ENCODE results near the gene PSMD5. TPM values are rescaled to one million over a fixed set of nuclear protein-coding genes. Genes with fewer than 3 reads are reported as not detected.

The PSMD5 gene
- total RNA-seq, 4 donors from 2014 or later, result 30.7 to 57.5 (median 36.2) TPM

DNA sequence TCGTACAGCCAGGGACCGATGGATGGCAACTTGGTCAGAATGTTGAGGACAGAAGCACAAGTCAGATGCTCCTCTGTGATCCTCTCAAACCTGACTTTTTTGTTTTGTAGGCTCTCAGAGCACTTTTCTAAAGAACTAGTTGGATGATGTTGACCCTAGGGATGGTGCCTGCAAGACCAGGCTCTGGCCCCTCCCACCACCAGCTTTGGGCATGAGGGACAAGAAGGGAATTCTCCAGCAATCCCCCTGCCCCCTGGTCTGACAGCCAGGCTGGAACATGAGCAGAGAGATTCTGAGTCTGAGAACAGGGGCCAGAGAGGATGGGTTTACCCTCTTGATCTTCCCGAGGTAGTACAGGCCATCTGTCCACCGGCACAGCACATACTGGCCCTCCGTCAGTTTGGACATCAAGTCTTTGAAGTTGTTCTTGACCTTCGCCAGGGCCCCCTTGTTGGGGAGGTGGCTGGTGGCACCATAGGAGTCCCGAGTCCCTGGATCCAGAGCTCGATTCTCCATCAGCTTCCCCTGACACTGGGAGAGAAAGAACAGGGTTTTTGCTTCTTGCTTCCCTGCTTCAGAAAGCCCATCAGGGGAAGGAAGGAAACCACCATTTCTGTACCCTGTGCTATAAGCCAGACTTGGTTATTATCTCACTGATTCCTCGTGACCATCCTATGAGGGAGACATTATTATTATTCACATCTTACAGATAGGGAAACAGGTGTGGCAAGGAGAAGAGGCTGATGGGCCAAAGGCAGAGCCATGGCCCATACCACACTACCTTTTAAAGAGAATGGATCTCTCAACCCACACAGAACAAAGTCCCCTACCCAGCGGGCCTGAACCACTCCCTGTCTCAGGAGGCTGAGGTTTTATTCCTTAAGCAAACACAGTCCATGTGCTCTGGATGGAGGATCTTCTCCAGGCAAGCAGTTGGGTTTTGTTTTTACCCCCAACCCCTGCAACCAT lies 31.8 kb upstream of the PSMD5 start:
- DNase-seq (ENCODE audit: low spot score), result no peak
- TF ChIP-seq, protein P1, sequence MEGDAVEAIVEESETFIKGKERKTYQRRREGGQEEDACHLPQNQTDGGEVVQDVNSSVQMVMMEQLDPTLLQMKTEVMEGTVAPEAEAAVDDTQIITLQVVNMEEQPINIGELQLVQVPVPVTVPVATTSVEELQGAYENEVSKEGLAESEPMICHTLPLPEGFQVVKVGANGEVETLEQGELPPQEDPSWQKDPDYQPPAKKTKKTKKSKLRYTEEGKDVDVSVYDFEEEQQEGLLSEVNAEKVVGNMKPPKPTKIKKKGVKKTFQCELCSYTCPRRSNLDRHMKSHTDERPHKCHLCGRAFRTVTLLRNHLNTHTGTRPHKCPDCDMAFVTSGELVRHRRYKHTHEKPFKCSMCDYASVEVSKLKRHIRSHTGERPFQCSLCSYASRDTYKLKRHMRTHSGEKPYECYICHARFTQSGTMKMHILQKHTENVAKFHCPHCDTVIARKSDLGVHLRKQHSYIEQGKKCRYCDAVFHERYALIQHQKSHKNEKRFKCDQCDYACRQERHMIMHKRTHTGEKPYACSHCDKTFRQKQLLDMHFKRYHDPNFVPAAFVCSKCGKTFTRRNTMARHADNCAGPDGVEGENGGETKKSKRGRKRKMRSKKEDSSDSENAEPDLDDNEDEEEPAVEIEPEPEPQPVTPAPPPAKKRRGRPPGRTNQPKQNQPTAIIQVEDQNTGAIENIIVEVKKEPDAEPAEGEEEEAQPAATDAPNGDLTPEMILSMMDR (IDR thresholded peaks at IDR 0.05), result no peak

DNA sequence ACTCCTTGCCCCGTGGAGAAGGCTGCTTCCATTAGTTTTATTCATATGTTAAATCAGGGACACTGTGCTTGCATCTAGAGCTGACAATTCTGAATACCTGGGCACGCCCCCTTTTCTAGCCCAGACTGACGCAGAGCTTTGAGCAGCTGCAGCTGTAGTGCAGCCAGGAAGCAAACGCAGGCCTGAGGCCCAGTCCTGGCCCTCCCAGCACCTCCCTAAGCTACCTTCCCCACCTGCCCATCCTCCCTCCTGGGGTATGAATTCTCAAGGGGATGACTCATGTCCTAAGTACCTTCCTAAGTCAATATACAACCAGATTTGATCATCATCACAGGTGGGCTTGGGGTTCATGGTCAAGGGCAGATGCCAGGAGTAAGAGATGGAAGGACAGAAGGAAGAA lies 30.8 kb upstream of the PSMD5 start:
- TF ChIP-seq, protein P1 (IDR thresholded peaks at IDR 0.05), result no peak
- no peak for ATAC-seq (ENCODE audit: low FRiP score)
- DNase-seq (ENCODE audit: low spot score), result no peak

More for the DNA sequence above, 31.8 kb upstream of the PSMD5 start:
- no peak for ATAC-seq (ENCODE audit: low FRiP score)

DNA sequence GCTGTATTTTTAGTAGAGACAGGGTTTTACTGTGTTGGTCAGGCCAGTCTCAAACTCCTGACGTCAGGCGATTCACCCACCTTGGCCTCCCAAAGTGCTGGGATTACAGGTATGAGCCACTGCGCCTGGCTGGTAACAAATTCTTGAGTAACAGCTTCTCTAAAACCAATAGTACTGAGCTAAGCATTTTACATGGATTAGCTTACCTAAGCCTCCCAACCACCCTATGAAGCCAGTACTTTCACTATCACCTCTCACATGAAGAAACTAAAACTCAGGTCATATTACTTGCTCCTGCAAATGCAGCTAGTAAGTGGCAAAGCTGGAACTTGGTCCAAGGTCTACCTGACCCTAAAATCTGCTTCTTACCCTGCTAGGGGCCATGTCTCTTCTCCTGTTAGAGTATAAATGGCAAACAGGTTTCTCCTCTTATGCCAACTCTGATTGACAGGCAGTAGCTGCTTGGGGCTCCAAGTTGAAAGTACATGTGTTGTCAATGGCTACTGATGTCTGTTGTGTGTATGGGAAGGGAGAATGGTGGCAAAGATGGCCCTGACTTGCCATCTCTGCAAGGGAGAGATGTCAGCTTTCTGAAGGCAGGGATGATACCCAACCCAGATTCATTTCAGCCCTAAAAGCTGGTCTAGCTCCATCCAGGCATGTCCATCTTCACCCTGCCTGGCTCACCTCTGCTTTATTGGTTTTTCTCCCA lies 30.2 kb upstream of the PSMD5 start:
- ATAC-seq (ENCODE audit: low FRiP score) (no peak), DNase-seq (ENCODE audit: low spot score) (no peak)
- TF ChIP-seq, protein P1 (IDR thresholded peaks at IDR 0.05), result no peak

DNA sequence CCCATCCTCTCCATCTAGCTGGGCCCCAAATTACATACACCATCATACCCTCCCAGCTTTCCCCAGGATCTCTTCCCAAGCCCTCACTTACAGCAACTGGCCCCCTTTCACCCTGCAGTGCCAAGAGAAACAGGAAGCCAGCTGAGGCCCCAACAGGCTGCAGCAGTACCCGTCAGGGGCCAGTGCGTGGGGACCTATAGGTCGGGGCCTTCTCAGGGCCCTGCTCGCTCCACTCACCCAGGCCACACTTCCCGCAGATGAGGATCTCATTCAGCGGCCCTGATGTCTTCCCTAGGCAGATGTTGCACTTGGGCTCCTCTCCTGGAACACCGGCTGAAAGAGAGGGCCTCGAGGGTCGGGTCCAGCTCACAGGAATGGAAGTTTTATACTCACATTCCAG lies 27.5 kb upstream of the PSMD5 start:
- TF ChIP-seq, protein P1 (IDR thresholded peaks at IDR 0.05), result no peak
- no peak for ATAC-seq (ENCODE audit: low FRiP score)
- no peak for DNase-seq (ENCODE audit: low spot score)

DNA sequence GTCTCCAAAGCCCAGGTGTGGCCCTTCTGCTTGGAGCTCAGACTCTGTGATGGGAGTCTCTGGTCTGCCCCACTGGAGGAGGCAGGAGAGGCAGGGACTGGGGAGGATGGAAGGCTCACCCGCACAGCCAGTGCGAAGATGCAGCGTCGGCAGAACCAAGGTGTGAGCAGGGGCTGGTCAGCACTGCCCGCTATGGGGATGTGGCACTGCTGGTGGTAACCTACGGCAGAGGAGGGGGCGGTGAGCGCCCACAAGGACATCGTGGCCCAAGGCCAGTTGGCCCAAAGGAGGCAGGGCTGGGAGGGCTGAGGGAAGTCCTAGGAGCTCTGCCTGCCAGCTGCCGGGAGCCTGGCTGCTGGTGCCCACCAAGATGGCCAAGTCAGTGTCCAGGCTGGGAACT lies 27.0 kb upstream of the PSMD5 start:
- TF ChIP-seq, protein P1 (IDR thresholded peaks at IDR 0.05), result no peak
- no peak for ATAC-seq (ENCODE audit: low FRiP score)
- DNase-seq (ENCODE audit: low spot score), result no peak

DNA sequence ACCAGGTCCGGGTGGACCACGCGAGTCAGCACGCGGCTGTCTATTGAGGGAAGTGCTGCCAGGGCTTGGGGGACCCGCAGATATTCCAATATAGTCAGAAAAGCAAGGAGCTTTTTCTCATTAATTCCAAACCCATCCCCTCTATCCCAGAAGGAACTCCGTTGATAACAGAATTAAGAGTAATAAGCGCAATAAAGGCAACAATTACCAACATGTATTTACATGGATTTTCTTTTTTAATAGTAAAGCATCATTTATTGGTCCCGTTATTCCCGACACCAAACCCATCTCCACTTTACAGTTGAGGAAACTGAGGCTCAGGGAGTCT lies 26.6 kb upstream of the PSMD5 start:
- no peak for ATAC-seq (ENCODE audit: low FRiP score)
- TF ChIP-seq, protein P1 (IDR thresholded peaks at IDR 0.05), result no peak
- DNase-seq (ENCODE audit: low spot score), result no peak
